Vagina (tissue), 2 donors: ENCODE measurements around the gene ENOX1.

ENCODE experiments used
- CTCF ChIP-seq, 3 experiments: fragments of 450-650 bp in 2 of 3; fragments of 200-600 bp in 1 of 3; sonication (generic) in 1 of 3; IDR thresholded peaks; one replicate each; pipeline ENCODE4 v1.5.1; 2017 to 2019; ENCODE audit warnings: antibody characterized with exemption in 3 of 3, mild to moderate bottlenecking in 2 of 3, moderate library complexity in 2 of 3
- POLR2AphosphoS5 ChIP-seq, 2 donors: sonication (generic); formaldehyde crosslinking; IDR thresholded peaks; one replicate each; pipeline ENCODE4 v1.9.0; 2017; ENCODE audit warnings: antibody characterized with exemption in 2 of 2, mild to moderate bottlenecking in 2 of 2, low read depth in 1 of 2; ENCODE audit not compliant: insufficient read depth in 1 of 2

- TF ChIP-seq CTCF (IDR thresholded peaks at IDR 0.05) = no peak
- TF ChIP-seq POLR2AphosphoS5 (IDR thresholded peaks at IDR 0.05; ENCODE audit: insufficient read depth in 1 of 2, low read depth in 1 of 2) = no peak
Measured at GRCh38 chr13:43744261-43745031, 42.3 kb downstream of the ENOX1 start.
